AG09319 (cell line): ENCODE results near the gene CACNA1C.

ENCODE experiments used
- DNase-seq: peaks from one replicate; pipeline ENCODE4 v3.0.0-alpha.2; 2010; ENCODE audit warnings: low read depth; ENCODE audit errors: extremely low read depth
- TF ChIP-seq, protein P1 (sequence below): IDR thresholded peaks from 2 replicates; pipeline ENCODE4 v1.5.1; 2011; ENCODE audit warnings: low read depth, mild to moderate bottlenecking, inconsistent platforms, low read length, moderate library complexity

CACNA1C gene

DNA sequence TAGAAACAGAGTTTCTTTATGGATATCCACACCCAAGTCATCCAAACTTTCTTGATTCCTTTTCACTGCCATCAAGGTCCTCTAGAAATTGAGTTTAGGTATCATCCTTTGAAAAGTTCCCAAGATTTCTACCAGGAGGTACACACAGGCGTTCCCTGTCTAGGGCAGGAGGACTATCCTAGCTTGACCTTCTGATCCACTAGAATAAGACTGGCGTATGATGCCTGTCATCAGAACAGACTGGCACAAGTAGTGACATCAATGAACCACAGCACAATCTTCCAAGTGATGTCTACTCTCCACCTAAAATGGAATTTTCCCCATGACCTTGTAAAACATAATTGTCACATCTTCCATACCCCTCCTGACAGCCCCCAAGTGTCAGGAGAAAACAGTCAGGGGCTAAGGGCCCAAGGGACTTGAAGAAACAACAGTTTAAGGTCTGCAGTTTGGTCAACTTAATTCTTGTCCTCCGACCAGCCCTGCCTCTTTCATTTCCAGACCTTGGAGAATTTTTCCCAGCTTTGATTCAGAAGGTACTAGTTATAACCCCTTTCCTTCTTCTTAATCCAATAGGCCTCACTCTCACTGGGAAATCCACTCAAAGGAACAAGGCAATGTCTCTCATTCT lies 641.3 kb downstream of the CACNA1C start:
- TF ChIP-seq, protein P1, sequence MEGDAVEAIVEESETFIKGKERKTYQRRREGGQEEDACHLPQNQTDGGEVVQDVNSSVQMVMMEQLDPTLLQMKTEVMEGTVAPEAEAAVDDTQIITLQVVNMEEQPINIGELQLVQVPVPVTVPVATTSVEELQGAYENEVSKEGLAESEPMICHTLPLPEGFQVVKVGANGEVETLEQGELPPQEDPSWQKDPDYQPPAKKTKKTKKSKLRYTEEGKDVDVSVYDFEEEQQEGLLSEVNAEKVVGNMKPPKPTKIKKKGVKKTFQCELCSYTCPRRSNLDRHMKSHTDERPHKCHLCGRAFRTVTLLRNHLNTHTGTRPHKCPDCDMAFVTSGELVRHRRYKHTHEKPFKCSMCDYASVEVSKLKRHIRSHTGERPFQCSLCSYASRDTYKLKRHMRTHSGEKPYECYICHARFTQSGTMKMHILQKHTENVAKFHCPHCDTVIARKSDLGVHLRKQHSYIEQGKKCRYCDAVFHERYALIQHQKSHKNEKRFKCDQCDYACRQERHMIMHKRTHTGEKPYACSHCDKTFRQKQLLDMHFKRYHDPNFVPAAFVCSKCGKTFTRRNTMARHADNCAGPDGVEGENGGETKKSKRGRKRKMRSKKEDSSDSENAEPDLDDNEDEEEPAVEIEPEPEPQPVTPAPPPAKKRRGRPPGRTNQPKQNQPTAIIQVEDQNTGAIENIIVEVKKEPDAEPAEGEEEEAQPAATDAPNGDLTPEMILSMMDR = no peak
- no peak for DNase-seq

- DNase-seq = no peak
- TF ChIP-seq, protein P1 = no peak
Observed at GRCh38 chr12:2696136-2696535, 643.3 kb downstream of the CACNA1C start.

DNA sequence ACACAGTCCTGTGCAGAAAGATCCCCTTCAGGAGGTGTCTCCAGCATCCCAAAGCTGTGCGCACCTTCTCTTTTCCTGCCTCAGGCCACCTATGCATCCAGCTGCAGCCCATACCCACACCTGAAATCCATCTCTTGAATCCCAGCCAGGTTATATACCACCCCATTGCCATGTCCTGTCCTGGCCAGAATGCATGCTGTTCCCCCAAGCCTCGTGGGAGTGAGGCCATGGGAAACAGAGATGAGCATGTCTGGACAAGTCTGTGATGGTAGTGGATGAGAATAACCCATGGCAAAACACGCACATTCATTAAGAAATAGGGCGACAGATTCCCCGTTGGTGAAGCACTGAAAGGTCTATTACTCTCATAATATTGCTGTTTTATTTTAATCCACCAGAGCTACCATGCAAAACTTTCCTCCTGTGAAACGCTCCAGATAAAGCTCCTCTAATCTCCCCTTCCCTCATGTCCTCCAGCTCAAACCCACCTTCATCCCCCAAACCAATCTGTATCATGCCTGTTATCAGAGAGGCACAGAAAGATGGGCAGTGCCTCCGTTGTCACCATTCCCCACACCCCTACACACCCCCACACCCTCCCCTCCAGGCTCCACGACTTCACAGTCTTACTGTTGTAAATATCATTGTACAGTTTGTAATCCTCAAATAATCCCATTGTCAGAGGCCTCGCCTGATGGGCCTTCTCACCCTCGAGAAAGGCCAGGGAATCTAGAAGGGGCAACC lies 644.4 kb downstream of the CACNA1C start:
- TF ChIP-seq, protein P1 = no peak
- no peak for DNase-seq

GRCh38 chr12:2698566-2698965 lies 645.8 kb downstream of the CACNA1C start:
- no peak for DNase-seq
- TF ChIP-seq, protein P1 = no peak

GRCh38 chr12:2710701-2711100 lies 657.9 kb downstream of the CACNA1C start:
- DNase-seq = no peak
- TF ChIP-seq, protein P1 = no peak

DNA sequence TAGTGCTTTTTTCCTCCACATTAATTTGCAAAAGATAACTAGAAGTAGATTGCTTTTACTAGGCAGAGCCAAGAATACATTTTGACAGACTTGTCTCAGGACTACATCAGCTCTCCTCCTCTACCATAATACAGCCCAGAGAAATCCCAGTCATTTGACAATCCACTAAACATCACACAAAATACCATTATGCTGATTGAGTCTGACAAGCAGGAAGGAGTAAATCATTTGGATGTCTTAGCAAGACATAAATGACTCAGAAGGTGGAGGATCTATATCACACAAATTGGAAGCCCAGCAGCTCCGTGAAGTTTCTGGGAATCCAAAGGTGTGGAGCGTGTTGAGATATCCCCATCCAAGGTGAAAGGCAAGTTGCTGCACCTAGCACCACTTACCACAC lies 666.6 kb downstream of the CACNA1C start:
- TF ChIP-seq, protein P1 = no peak
- no peak for DNase-seq

- TF ChIP-seq, protein P1 = no peak
- DNase-seq = no peak
Observed at GRCh38 chr12:2722806-2723205, 670.0 kb downstream of the CACNA1C start.
